SK-N-SH (cell line): ENCODE data around the gene COL20A1. TPM values are rescaled to one million over a fixed set of nuclear protein-coding genes. Genes with fewer than 3 reads are reported as not detected.

Experiments used
- CTCF ChIA-PET: fragments of 300-600, 350-600 bp; formaldehyde crosslinking; extraction: SDS; loops from one replicate; lab custom pipeline; 2021; lab: Yijun Ruan, JAX
- POLR2A ChIA-PET: fragments of 350-600 bp; sonication (Branson Sonifier 250); formaldehyde crosslinking; extraction: SDS; loops from one replicate; lab custom pipeline; 2020; ENCODE audit warnings: antibody characterized with exemption, inconsistent platforms; lab: Yijun Ruan, JAX
- DNase-seq: peaks from one replicate; pipeline ENCODE4 v3.0.0; 2012
- H2AFZ ChIP-seq: fragments of 200-600 bp; sonication (generic); 2 replicates; pipeline ENCODE4 v1.8.1; 2016; ENCODE audit warnings: antibody characterized with exemption, mild to moderate bottlenecking, low read depth
- H3F3A ChIP-seq: fragments of 200-600 bp; sonication (generic); replicated peaks from 2 replicates; pipeline ENCODE3; 2016; ENCODE audit warnings: antibody characterized with exemption, mild to moderate bottlenecking; ENCODE audit not compliant: insufficient read depth
- H3K27ac ChIP-seq, 2 experiments: fragments of 200-500 bp in 1 of 2; fragments of 200-600 bp in 1 of 2; sonication (Bioruptor generic) in 1 of 2; sonication (generic), shearing (Covaris generic) in 1 of 2; 2 replicates each; pipeline versions ENCODE4 v1.5.1 to v1.6.1; 2014 to 2016; ENCODE audit warnings: low read depth in 2 of 2, inconsistent platforms in 1 of 2, low read length in 1 of 2, mild to moderate bottlenecking in 1 of 2, mixed read lengths in 1 of 2
- H3K27me3 ChIP-seq: fragments of 200-600 bp; sonication (generic), shearing (Covaris generic); 2 replicates; pipeline ENCODE4 v1.6.1; 2016; ENCODE audit warnings: mixed run types; ENCODE audit not compliant: insufficient read depth
- H3K36me3 ChIP-seq, 2 experiments: fragments of 200-500 bp in 1 of 2; fragments of 200-600 bp in 1 of 2; sonication (Bioruptor generic) in 1 of 2; sonication (generic) in 1 of 2; replicated peaks in 1 of 2; 2 replicates each; pipeline versions ENCODE3 to v1.5.1; 2014 to 2016; ENCODE audit warnings: low read length in 1 of 2, mild to moderate bottlenecking in 1 of 2; ENCODE audit not compliant: insufficient read depth in 2 of 2, control insufficient read depth in 1 of 2
- H3K4me1 ChIP-seq, 2 experiments: fragments of 200-500 bp in 1 of 2; fragments of 200-600 bp in 1 of 2; sonication (Bioruptor generic) in 1 of 2; sonication (generic), shearing (Covaris generic) in 1 of 2; 2 replicates each; pipeline versions ENCODE4 v1.5.1 to v1.6.1; 2014 to 2016; ENCODE audit warnings: low read depth in 1 of 2, low read length in 1 of 2, mixed run types in 1 of 2; ENCODE audit not compliant: insufficient read depth in 2 of 2, control insufficient read depth in 1 of 2
- H3K4me2 ChIP-seq: fragments of 200-600 bp; sonication (generic), shearing (Covaris generic); 2 replicates; pipeline ENCODE4 v1.6.1; 2017; ENCODE audit warnings: mixed run types
- H3K4me3 ChIP-seq, 2 experiments: fragments of 200-500 bp in 1 of 2; fragments of 200-600 bp in 1 of 2; sonication (Bioruptor generic) in 1 of 2; sonication (generic), shearing (Covaris generic) in 1 of 2; 2 replicates each; pipeline versions ENCODE4 v1.5.1 to v1.8.1; 2014 to 2016; ENCODE audit warnings: low read depth in 2 of 2, inconsistent platforms in 1 of 2, low read length in 1 of 2, mild to moderate bottlenecking in 1 of 2, mixed read lengths in 1 of 2, moderate library complexity in 1 of 2
- H3K79me2 ChIP-seq: fragments of 200-600 bp; sonication (generic); 2 replicates; pipeline ENCODE4 v1.8.1; 2017; ENCODE audit warnings: mild to moderate bottlenecking; ENCODE audit not compliant: insufficient read depth
- H3K9ac ChIP-seq: fragments of 200-600 bp; sonication (generic); 2 replicates; pipeline ENCODE4 v1.6.1; 2017; ENCODE audit warnings: mixed run types
- H3K9me2 ChIP-seq: fragments of 200-600 bp; sonication (generic); 2 replicates; pipeline ENCODE4 v1.6.1; 2017; ENCODE audit warnings: mixed run types
- H3K9me3 ChIP-seq: fragments of 200-600 bp; sonication (generic); 2 replicates; pipeline ENCODE4 v1.6.1; 2017; ENCODE audit warnings: mixed run types, mild to moderate bottlenecking, moderate library complexity
- H4K20me1 ChIP-seq: fragments of 200-600 bp; sonication (generic); 2 replicates; pipeline ENCODE4 v1.6.1; 2017; ENCODE audit warnings: mild to moderate bottlenecking, mixed run types; ENCODE audit not compliant: insufficient read depth
- ELF1 ChIP-seq: IDR thresholded peaks from 2 replicates; pipeline ENCODE4 v1.4.0; 2012
- GABPA ChIP-seq: IDR thresholded peaks from 2 replicates; pipeline ENCODE4 v1.4.0; 2012; ENCODE audit warnings: low read depth, mild to moderate bottlenecking
- JUND ChIP-seq: IDR thresholded peaks from 2 replicates; pipeline ENCODE4 v1.4.0; 2012
- NFIC ChIP-seq: IDR thresholded peaks from 2 replicates; pipeline ENCODE4 v1.4.0; 2012; ENCODE audit warnings: borderline replicate concordance
- PBX3 ChIP-seq: IDR thresholded peaks from 2 replicates; pipeline ENCODE4; 2012
- REST ChIP-seq: IDR thresholded peaks from 2 replicates; pipeline ENCODE4 v1.6.1; 2012; ENCODE audit warnings: mild to moderate bottlenecking, low read depth, low read length, moderate library complexity
- SIN3A ChIP-seq: IDR thresholded peaks from 2 replicates; pipeline ENCODE4 v1.6.1; 2012; ENCODE audit warnings: low read depth, mild to moderate bottlenecking, low read length, moderate library complexity, borderline replicate concordance
- YY1 ChIP-seq: IDR thresholded peaks from 2 replicates; pipeline ENCODE4 v1.4.0; 2012; ENCODE audit warnings: low read depth, mild to moderate bottlenecking
- WGBS: methylation state at CpG from one replicate; pipeline ENCODE4 v1.1.6; 2017; ENCODE audit warnings: low lambda C conversion rate; 5-methylcytosine and 5-hydroxymethylcytosine counted together
- polyA plus RNA-seq, 3 experiments: library from polyadenylated mRNA; depleted of rRNA; stranded (reverse); fragments of >200 nt; gene quantifications; 2 replicates each; pipeline ENCODE4 v1.2.3, GENCODE V29; 2012

COL20A1 gene
- polyA plus RNA-seq, 1 of the 3 experiments (the other 2 are of a cell fraction) = not detected

GRCh38 chr20:63333241-63333836 is 40.4 kb downstream of the COL20A1 start:
- CTCF ChIA-PET = interaction anchor here (1.0 to 4.9 kb wide), 4 partner anchors 24 to 151 kb away, joined by 3 to 29 read pairs (median 12); no protein-coding TSS in a partner anchor
- Histone ChIP-seq H3K27me3 (no peaks in the 10 kb centered on the region), H3K27ac (no peak overlapping the region), H3K9ac (no peak overlapping the region), H3K9me3 (no peaks in the 10 kb centered on the region), H3F3A (no peaks in the 10 kb centered on the region), H2AFZ (no peak overlapping the region), H3K36me3 (no peaks in the 10 kb centered on the region), H3K9me2 (no peaks in the 10 kb centered on the region), H3K79me2 (no peaks in the 10 kb centered on the region), H4K20me1 (no peaks in the 10 kb centered on the region), H3K4me1 (peaks cover 0 to 3% of the 10 kb centered on the region in 2 experiments; a peak in 1 of 4 replicates), H3K4me2 (no peak overlapping the region), H3K4me3 (no peak overlapping the region)
- no peak for TF ChIP-seq SIN3A
- TF ChIP-seq GABPA = no peak
- POLR2A ChIA-PET = no interaction called here
- whole genome bisulfite sequencing = 72% methylated on average over 14 of the region's 19 CpGs
- no peak for DNase-seq

GRCh38 chr20:63334356-63334755 is 41.4 kb downstream of the COL20A1 start:
- Histone ChIP-seq H4K20me1 (no peaks in the 10 kb centered on the region), H3K36me3 (no peaks in the 10 kb centered on the region), H3K4me3 (no peak overlapping the region), H3K27ac (no peak overlapping the region), H3K4me1 (peaks cover 0 to 3% of the 10 kb centered on the region in 2 experiments; a peak in 1 of 4 replicates), H3K27me3 (no peaks in the 10 kb centered on the region), H3K4me2 (no peak overlapping the region), H3K9ac (no peak overlapping the region), H3K79me2 (no peaks in the 10 kb centered on the region), H3F3A (no peaks in the 10 kb centered on the region), H2AFZ (no peak overlapping the region), H3K9me3 (no peaks in the 10 kb centered on the region), H3K9me2 (no peaks in the 10 kb centered on the region)
- ChIA-PET CTCF (interaction anchor here (1.0 to 4.9 kb wide), 4 partner anchors 25 to 152 kb away, joined by 3 to 29 read pairs (median 12); no protein-coding TSS in a partner anchor), POLR2A (no interaction called here)
- 65% methylated on average over 8 of the region's 8 CpGs for WGBS
- TF ChIP-seq REST (no peak), GABPA (no peak), ELF1 (no peak), NFIC (no peak), PBX3 (no peak), JUND (no peak), YY1 (no peak)
- no peak for DNase-seq
